ENCODE data around the gene PGLYRP1.
A peak's percentile ranks its signal among the peaks of the same experiment; 100 is the strongest.

The PGLYRP1 gene

GRCh38 chr19:46000491-46001246 is 22.2 kb downstream of the PGLYRP1 start:
- no peak for DNase-seq (ENCODE audit: low read depth)

DNA sequence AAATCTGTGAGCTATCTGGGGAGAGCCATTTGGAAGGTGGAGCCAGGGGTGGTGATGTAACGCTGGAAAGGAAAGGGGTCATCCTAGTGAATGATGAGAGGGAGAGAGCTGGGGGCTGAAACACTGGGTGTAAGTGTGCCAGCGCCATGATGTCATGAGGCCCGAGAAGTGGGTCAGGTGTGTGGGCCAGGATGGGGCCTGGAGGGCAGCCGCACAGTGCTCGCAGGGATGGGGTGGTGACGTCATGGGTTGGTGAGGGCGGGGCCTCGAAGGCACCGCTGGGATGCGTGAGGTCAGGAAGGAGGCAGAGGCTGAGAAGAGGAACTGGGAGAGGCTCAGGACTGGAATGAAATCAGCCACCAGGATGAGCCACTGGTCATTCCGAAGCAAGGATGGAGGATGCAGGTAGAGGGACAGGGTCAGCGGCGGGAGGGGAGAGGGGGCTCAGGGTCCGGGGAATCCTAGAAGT is 23.2 kb downstream of the PGLYRP1 start:
- no peak for DNase-seq (ENCODE audit: low read depth)

DNA sequence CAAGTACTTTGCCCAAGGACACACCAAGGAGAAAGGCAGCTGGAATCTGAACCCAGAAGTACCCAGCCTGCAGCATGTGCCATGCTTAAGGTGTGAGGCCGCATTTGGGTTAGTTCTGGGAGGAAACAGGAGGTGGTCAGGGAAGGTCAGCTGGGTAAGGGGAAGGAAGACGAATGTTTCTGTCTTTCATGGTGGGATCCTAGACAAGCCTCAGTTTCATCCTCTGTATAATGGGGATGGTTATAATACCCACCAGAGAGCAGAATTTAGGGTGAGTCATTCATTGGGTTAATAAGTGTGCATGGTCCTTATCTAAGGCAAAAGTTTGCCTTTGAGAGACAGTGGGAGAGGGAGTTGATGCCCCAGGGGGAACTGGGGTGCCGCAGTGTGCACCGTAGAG is 24.0 kb downstream of the PGLYRP1 start:
- no peak for DNase-seq (ENCODE audit: low read depth)

DNA sequence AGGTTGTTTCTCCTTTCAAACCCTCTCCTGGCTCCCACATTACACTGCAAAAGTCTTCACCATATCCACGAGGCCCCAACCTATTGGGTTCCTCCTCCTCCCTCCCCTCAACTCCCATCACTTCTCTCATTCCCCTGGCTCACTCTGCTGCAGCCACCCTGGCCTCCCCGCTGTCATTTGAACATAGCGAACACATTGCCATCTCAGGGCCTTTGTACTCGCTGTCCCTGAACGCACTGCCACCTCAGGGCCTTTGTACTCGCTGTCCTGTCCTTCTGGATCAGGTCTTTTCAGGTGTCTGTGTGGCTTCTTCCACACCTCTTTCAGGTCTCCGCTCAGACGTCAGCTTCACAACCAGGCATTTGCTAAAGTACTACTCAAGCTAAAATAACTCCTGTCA is 25.9 kb downstream of the PGLYRP1 start:
- no peak for DNase-seq (ENCODE audit: low read depth)

- DNase-seq (ENCODE audit: low read depth), result no peak
These were observed 27.0 kb downstream of the PGLYRP1 start for GRCh38 chr19:45995715-45996385.

DNA sequence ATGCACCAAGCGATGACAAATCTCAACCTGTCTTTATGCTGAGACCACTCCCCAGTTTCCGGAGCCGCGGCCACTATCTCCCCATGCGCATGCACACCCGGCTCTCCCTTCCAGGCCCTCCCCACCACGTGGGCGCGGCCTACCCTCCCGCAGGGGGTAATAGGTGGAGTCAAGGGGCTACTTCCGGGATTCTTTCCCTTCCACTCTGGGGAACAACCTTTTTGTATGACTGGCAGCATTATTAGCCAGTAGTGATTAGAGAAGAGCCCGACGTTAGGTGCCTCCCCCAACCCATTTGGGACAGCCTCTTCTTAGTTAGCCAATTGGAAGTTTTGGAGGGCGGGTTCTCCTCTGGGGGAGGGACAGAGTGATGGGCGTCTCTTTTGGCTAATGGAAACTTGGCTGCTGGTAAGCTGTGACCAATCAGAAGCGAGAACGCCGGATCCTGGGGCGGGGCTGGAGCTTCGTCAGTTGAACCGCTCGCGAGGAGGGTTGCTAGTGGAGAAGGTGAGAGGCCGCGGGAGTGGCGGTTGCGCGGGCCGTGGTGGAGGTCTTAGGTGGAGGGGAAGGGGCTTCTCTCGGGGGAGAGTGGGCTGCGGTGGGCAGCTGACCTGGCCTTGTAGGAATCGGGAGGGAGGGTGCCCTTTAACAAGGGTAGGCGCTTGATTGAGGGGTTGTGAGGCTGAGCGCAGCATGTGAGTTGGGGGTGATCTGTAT is 27.7 kb downstream of the PGLYRP1 start, which contains the start of gene CCDC61:
Gene CCDC61 (plus strand): TSS at position 470 of the 717 bp plus-strand sequence. CDS start 7,552 bp downstream, outside the sequence.
- DNase-seq (ENCODE audit: low read depth), result peak; percentile 99

DNA sequence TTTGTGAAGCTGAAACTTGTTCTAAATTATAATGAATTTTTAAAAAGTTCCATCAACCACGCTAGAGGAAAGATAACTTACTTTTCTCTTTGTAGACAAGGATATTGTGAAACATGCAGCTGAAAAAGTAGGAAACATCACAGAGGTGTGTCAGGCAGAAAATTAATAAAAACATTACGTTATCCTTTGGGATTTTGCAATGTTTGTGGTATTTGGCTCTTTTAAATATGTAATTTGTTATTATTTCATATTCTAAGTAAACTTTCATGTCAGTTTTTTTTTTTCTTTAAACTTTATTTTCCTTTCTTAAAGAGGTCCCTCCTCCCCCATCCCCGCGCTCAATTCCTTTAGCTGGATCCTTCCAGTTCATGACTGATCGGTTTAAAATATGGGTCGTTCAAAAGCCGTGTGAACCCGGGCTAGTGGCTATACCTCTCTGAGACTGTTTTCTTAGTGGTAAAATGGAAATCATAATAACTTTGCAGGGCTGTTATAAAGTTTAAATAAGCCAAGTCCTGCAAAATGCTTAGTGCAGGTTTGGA is 28.3 kb downstream of the PGLYRP1 start:
- DNase-seq (ENCODE audit: low read depth), result no peak

DNA sequence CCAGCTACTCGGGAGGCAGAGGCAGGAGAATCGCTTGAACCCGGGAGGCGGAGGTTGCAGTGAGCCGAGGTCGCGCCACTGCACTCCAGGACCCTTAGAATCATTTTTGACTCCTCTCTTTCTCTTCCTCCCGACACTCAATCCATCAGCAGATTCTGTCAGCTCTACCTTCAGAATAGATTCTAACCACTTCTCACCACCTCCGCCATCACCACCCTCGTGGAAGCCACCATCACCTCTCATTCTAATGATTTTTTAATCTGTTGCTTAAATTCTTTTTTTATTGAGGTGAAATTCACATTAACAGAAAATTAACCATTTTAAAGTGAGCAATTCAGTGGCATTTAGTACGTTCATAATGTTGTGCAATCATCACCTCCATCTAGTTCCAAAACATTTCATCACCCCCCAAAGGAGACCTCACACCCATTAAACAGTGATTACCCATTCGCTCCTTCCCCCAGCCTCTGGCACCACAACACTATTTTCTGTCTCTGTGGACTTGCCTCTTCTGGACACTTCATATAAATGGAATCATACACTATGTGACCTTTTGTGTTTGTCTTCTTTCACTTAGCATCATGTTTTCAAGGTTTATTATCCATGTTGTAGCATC is 32.6 kb downstream of the PGLYRP1 start:
- DNase-seq (ENCODE audit: low read depth), result no peak

- DNase-seq (ENCODE audit: low read depth), result no peak
These were observed 37.5 kb downstream of the PGLYRP1 start for GRCh38 chr19:45985321-45985720.

GRCh38 chr19:45981350-45981749 is 41.5 kb downstream of the PGLYRP1 start:
- no peak for DNase-seq (ENCODE audit: low read depth)

DNA sequence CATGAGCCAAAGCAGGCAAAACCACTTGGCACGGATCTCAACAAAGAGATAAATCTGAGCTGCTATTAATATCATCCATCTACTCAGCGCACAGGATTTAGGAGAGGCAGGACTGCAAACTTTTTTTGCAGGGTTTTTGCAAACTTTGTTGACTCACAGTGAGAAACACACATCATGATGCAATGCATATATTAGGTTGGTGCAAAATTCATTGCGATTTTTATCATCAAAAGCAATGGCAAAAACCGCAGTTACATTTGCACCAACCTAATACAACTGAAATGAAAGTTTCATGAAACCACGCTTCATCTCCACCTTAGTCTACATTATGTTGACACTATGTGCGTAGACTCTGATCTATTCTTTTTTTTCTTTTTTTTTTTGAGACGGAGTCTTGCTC is 44.7 kb downstream of the PGLYRP1 start:
- no peak for DNase-seq (ENCODE audit: low read depth)

DNA sequence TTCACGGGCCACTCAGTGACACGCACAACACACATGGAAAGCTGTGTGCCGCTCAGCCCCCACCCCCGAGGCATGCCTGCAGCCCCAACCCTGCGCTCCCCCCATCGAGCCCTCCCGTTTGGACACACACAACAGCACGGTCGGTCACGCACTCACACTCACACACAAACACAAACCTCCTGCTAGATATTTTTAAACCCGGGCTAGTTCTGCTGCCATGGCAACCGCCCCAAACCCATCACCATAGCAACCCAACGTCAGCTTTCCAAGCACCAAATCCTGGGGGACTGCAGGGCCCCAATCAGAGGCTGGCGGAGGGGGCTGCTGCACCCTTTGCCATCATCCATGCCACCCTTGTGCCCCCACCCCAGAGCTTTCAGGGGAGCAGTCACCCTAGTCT is 46.7 kb downstream of the PGLYRP1 start:
- no peak for DNase-seq (ENCODE audit: low read depth)

GRCh38 chr19:45975306-45976070 is 47.4 kb downstream of the PGLYRP1 start:
- DNase-seq (ENCODE audit: low read depth), result no peak

- DNase-seq (ENCODE audit: low read depth), result peak; percentile 17
These were observed 49.1 kb downstream of the PGLYRP1 start, which contains the start of gene NOVA2 for GRCh38 chr19:45973553-45974338. NOVA2 (minus strand) TSS chr19:45973865; CDS start chr19:45973351, 514 bp downstream.

GRCh38 chr19:45972947-45973540 is 49.8 kb downstream of the PGLYRP1 start:
- no peak for DNase-seq (ENCODE audit: low read depth)

- no peak for DNase-seq (ENCODE audit: low read depth)
These were observed 50.5 kb downstream of the PGLYRP1 start for GRCh38 chr19:45972081-45972946.

DNA sequence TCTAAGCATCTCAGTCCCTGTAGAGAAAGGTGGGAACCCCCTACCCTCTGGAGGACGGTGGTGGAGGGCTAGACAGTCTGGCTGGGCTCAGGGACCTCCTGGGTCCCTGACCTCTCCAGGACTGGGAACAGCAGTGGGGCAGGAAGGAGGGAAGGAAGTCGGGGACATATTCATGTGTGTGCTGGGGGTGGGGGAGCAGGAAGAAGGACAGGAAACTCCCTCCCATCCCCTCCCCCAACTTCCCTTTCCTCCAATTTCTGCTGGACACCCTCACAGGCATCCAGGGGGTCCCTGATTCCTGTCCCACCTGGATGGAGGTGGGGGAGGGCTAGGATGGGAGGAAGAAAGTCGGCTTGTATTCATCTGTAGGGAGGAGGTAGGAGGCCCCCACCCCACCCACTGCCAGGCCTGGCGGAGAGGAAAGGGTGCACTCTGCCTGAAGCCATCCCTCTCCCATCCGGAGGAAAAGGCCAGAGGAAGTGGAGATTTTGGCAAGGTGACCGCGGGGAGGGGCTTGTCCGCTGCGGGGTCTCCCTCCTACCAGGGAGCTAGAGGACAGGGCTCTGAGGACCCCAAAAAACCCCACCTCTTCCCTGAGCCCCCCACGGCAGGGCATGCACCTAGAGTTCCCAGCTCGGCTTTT is 51.5 kb downstream of the PGLYRP1 start:
- no peak for DNase-seq (ENCODE audit: low read depth)

DNA sequence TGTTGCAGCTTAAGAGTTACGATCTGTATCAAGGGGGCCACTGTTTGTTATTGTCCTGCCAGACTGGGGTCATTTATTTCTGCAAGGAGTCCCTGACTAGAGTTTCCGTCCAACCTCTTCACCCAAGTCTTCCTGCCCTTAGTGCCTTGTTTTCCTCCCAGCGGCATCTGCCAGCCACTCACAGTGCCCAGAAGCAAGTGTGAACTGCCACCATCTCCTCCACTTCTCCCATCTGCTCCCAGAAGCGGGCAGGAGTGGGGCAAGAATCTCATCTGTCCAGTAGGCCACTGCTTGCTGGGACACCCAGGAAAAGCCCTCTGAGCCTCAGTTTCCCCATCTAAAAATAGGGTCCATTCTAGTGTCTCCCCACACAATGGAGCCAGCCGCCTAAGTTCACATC is 53.2 kb downstream of the PGLYRP1 start:
- no peak for DNase-seq (ENCODE audit: low read depth)
